HepG2 (cell line): Measurements from ENCODE around the gene DENND2A. TPM values are rescaled to one million over a fixed set of nuclear protein-coding genes. Genes with fewer than 3 reads are reported as not detected.

Experiments
- CBX5 ChIP-seq: sonication (generic); formaldehyde crosslinking; IDR thresholded peaks from 2 replicates; pipeline ENCODE4 v1.4.0; 2020; ENCODE audit warnings: missing genetic modification reagents, borderline replicate concordance
- CC2D1A ChIP-seq: sonication (generic); formaldehyde crosslinking; IDR thresholded peaks from 2 replicates; pipeline ENCODE4 v1.8.1; 2023; ENCODE audit warnings: mild to moderate bottlenecking, missing genetic modification reagents
- DNMT3B ChIP-seq: conservative IDR thresholded peaks from 2 replicates; pipeline ENCODE4 v1.6.1; 2016; ENCODE audit warnings: missing biosample characterization, control low read depth
- ETS1 ChIP-seq: sonication (generic); formaldehyde crosslinking; IDR thresholded peaks from 2 replicates; pipeline ENCODE4 v1.4.0; 2020; ENCODE audit warnings: missing genetic modification reagents
- FOXM1 ChIP-seq: sonication (generic); formaldehyde crosslinking; IDR thresholded peaks from 2 replicates; pipeline ENCODE4 v1.5.0; 2020; ENCODE audit warnings: missing genetic modification reagents
- GZF1 ChIP-seq: sonication (generic); formaldehyde crosslinking; IDR thresholded peaks from 2 replicates; pipeline ENCODE4 v1.5.1; 2020; ENCODE audit warnings: mild to moderate bottlenecking, missing genetic modification reagents
- KDM2A ChIP-seq: sonication (generic); formaldehyde crosslinking; IDR thresholded peaks from 2 replicates; pipeline ENCODE4 v1.4.0; 2020; ENCODE audit warnings: low read depth, missing genetic modification reagents, borderline replicate concordance
- MBD4 ChIP-seq: IDR thresholded peaks from 2 replicates; pipeline ENCODE4 v1.6.1; 2012; ENCODE audit warnings: low read length, inconsistent platforms, borderline replicate concordance
- NCOA2 ChIP-seq: sonication (generic); formaldehyde crosslinking; IDR thresholded peaks from 2 replicates; pipeline ENCODE4 v1.8.0; 2022; ENCODE audit warnings: inconsistent platforms
- NFE2 ChIP-seq: sonication (generic); formaldehyde crosslinking; IDR thresholded peaks from 2 replicates; pipeline ENCODE4 v1.4.0; 2020; ENCODE audit warnings: missing genetic modification reagents
- NFIC ChIP-seq: IDR thresholded peaks from 2 replicates; pipeline ENCODE4 v1.6.1; 2012; ENCODE audit warnings: mild to moderate bottlenecking, low read length, inconsistent platforms
- NONO ChIP-seq, 2 experiments: fragments of 450-650 bp in 1 of 2; sonication (generic) in 1 of 2; formaldehyde crosslinking in 1 of 2; IDR thresholded peaks in 1 of 2; conservative IDR thresholded peaks in 1 of 2; 2 replicates each; pipeline versions ENCODE4 v1.6.1 to v1.8.0; 2017 to 2022; ENCODE audit warnings: mild to moderate bottlenecking in 1 of 2, missing genetic modification reagents in 1 of 2, moderate library complexity in 1 of 2
- PHF20 ChIP-seq: sonication (generic); formaldehyde crosslinking; IDR thresholded peaks from 2 replicates; pipeline ENCODE4 v1.5.0; 2020; ENCODE audit warnings: mild to moderate bottlenecking, missing genetic modification reagents
- PHF8 ChIP-seq: sonication (generic); formaldehyde crosslinking; IDR thresholded peaks from 2 replicates; pipeline ENCODE4 v1.5.0; 2020; ENCODE audit warnings: missing genetic modification reagents
- PRPF4 ChIP-seq: fragments of 200-400 bp; formaldehyde crosslinking; IDR thresholded peaks from 2 replicates; pipeline ENCODE4 v1.6.1; 2016; ENCODE audit warnings: low read length, low read depth; ENCODE audit not compliant: poor library complexity, severe bottlenecking
- RORA ChIP-seq: sonication (generic); formaldehyde crosslinking; IDR thresholded peaks from 2 replicates; pipeline ENCODE4 v1.5.0; 2020; ENCODE audit warnings: mild to moderate bottlenecking, missing genetic modification reagents, moderate library complexity
- SALL1 ChIP-seq: sonication (generic); formaldehyde crosslinking; IDR thresholded peaks from 2 replicates; pipeline ENCODE4 v1.8.0; 2022; ENCODE audit warnings: mild to moderate bottlenecking, missing genetic modification reagents
- SALL2 ChIP-seq: sonication (generic); formaldehyde crosslinking; IDR thresholded peaks from 2 replicates; pipeline ENCODE4 v1.8.1; 2023; ENCODE audit warnings: mild to moderate bottlenecking, missing genetic modification reagents, inconsistent platforms
- SNRNP70 ChIP-seq: fragments of 200-400 bp; formaldehyde crosslinking; IDR thresholded peaks from 2 replicates; pipeline ENCODE4 v1.6.1; 2017; ENCODE audit warnings: mild to moderate bottlenecking, low read depth, low read length, moderate library complexity
- TFAP4 ChIP-seq: sonication (generic); IDR thresholded peaks from 2 replicates; pipeline ENCODE4 v1.6.1; 2016; ENCODE audit warnings: low read depth, borderline replicate concordance
- ZNF138 ChIP-seq: sonication (generic); formaldehyde crosslinking; IDR thresholded peaks from 2 replicates; pipeline ENCODE4 v1.5.0; 2020; ENCODE audit warnings: mild to moderate bottlenecking, low read depth, missing genetic modification reagents
- ZNF549 ChIP-seq: sonication (generic); formaldehyde crosslinking; IDR thresholded peaks from 2 replicates; pipeline ENCODE4 v1.5.0; 2020; ENCODE audit warnings: missing genetic modification reagents
- ZNF609 ChIP-seq: sonication (generic); formaldehyde crosslinking; IDR thresholded peaks from 2 replicates; pipeline ENCODE4 v1.4.0; 2020; ENCODE audit warnings: mild to moderate bottlenecking, missing genetic modification reagents, borderline replicate concordance
- ZNF773 ChIP-seq: sonication (generic); formaldehyde crosslinking; IDR thresholded peaks from 2 replicates; pipeline ENCODE4 v1.4.0; 2020; ENCODE audit warnings: missing genetic modification reagents, borderline replicate concordance
- ZSCAN29 ChIP-seq: sonication (generic); formaldehyde crosslinking; conservative IDR thresholded peaks from 2 replicates; pipeline ENCODE4 v1.4.0; 2020; ENCODE audit warnings: mild to moderate bottlenecking, missing genetic modification reagents
- polyA plus RNA-seq, 8 experiments: library from polyadenylated mRNA; depleted of rRNA in 3 of 8; stranded (reverse) in 7 of 8; unstranded in 1 of 8; fragments of >200 nt; fragmentation: Illumina TruSeq in 4 of 8; extraction: Trizol in 4 of 8; gene quantifications; 2 replicates each; pipeline versions ENCODE4 v1.2.1 to v1.2.3, GENCODE V29; 2011 to 2016; ENCODE audit warnings: low read depth in 4 of 8, missing spikeins in 1 of 8, mixed read lengths in 1 of 8; ENCODE audit not compliant: insufficient read depth in 1 of 8
- total RNA-seq, 5 experiments: library from RNA; depleted of rRNA; stranded (reverse); fragments of >200 nt; fragmentation: Illumina TruSeq; extraction: Trizol; gene quantifications; 2 replicates each; pipeline ENCODE4 v1.2.3, GENCODE V29; 2016; ENCODE audit warnings: low read depth in 1 of 5

DENND2A gene
- total and polyA plus RNA-seq, 2 of the 13 experiments (the other 11 are each of a cell fraction or from before 2014, with no cell fraction given) = not detected

- TF ChIP-seq DNMT3B = no peak
- TF ChIP-seq MBD4 = no peak
- no peak for TF ChIP-seq RORA (CRISPR knock-in tag)
- peak; percentile 43; the same call in 1 of the 2 replicates for TF ChIP-seq KDM2A (CRISPR knock-in tag)
- no peak for TF ChIP-seq GZF1 (CRISPR knock-in tag)
- TF ChIP-seq CC2D1A (CRISPR knock-in tag) = no peak
- TF ChIP-seq ZNF138 (CRISPR knock-in tag) = peak; percentile 64; the same call in 1 of the 2 replicates
- peak; percentile 36; the same call in 1 of the 2 replicates for TF ChIP-seq SALL1 (CRISPR knock-in tag)
- TF ChIP-seq ETS1 = no peak
- TF ChIP-seq FOXM1 (CRISPR knock-in tag) = no peak
- no peak for TF ChIP-seq NCOA2 (CRISPR knock-in tag)
- TF ChIP-seq ZNF773 = no peak
- no peak for TF ChIP-seq PHF20
- no peak for TF ChIP-seq ZSCAN29 (CRISPR knock-in tag)
- TF ChIP-seq CBX5 (CRISPR knock-in tag) = no peak
- TF ChIP-seq PHF8 (CRISPR knock-in tag) = peak; percentile 57
- TF ChIP-seq NONO (IDR thresholded peaks at IDR 0.05) = no peak
- TF ChIP-seq NONO (CRISPR knock-in tag; conservative IDR thresholded peaks at IDR 0.05) = 0 out of 2 replicates have a peak, but pooled peaks have one; percentile 29
- TF ChIP-seq SNRNP70 = no peak
- no peak for TF ChIP-seq TFAP4
- no peak for TF ChIP-seq NFE2 (CRISPR knock-in tag)
- 0 out of 2 replicates have a peak, but pooled peaks have one; percentile 27 for TF ChIP-seq SALL2 (CRISPR knock-in tag)
- TF ChIP-seq ZNF549 (CRISPR knock-in tag) = no peak
- TF ChIP-seq ZNF609 (CRISPR knock-in tag) = no peak
- TF ChIP-seq PRPF4 = no peak
- no peak for TF ChIP-seq NFIC
Measured at GRCh38 chr7:140673063-140673773, 32.6 kb upstream of the DENND2A start (continued).
